ENCODE results near the gene TOP1.
A peak's percentile ranks its signal among the peaks of the same experiment; 100 is the strongest.
"Not testable (repeated sequence)": the region's sequence is repeated elsewhere in the genome, so short reads cannot be mapped to it uniquely, and the experiment has no call there.

TOP1 gene

DNA sequence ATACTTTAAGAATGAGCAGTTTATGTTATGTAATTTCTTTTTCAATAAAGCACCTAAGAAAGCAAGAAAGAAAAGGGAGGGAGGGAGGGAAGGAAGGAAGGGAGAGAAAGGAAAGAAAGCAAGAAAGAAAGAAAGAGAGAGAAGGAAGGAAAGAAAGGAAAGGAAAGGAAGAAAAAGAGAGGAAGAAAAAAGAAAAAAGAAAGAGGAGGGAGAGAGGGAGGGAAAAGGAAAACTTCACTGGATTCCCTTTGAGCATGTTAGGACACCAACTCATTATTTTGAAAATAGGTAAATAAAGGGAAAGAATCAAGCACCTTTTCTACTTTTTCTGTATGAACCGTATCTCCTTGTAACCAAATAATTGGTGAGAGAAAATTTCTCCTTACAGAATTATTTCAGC lies 32.3 kb upstream of the TOP1 start:
- Mint-ChIP-seq H3K4me1 (ENCODE audit: low read depth) (peaks cover 13% of the 10 kb centered on the region), H3K4me3 (no peak overlapping the region), H3K36me3 (ENCODE audit: low read depth) (peaks cover 4% of the 10 kb centered on the region), H3K9me3 (no peaks in the 10 kb centered on the region), H3K27ac (no peak overlapping the region), H3K27me3 (ENCODE audit: low read depth) (no peaks in the 10 kb centered on the region)

- no peak overlapping the region for H3K4me3 Mint-ChIP-seq
- H3K27me3 Mint-ChIP-seq (ENCODE audit: low read depth), result no peaks in the 10 kb centered on the region
- H3K9me3 Mint-ChIP-seq, result no peaks in the 10 kb centered on the region
- H3K27ac Mint-ChIP-seq, result no peak overlapping the region
- H3K36me3 Mint-ChIP-seq (ENCODE audit: low read depth), result peaks cover 1% of the 10 kb centered on the region
- H3K4me1 Mint-ChIP-seq (ENCODE audit: low read depth), result peaks cover 6% of the 10 kb centered on the region
Observed at GRCh38 chr20:40997116-40997515, 31.5 kb upstream of the TOP1 start.

GRCh38 chr20:40999841-41000240 lies 28.8 kb upstream of the TOP1 start:
- Mint-ChIP-seq H3K36me3 (ENCODE audit: low read depth) (peaks cover 4% of the 10 kb centered on the region), H3K27me3 (ENCODE audit: low read depth) (no peaks in the 10 kb centered on the region), H3K4me3 (no peak overlapping the region), H3K27ac (no peak overlapping the region), H3K9me3 (no peaks in the 10 kb centered on the region), H3K4me1 (ENCODE audit: low read depth) (peaks cover 19% of the 10 kb centered on the region)

- Mint-ChIP-seq H3K27me3 (ENCODE audit: low read depth) (no peaks in the 10 kb centered on the region), H3K4me3 (no peak overlapping the region), H3K9me3 (no peaks in the 10 kb centered on the region), H3K4me1 (ENCODE audit: low read depth) (peaks cover 25% of the 10 kb centered on the region), H3K27ac (no peak overlapping the region), H3K36me3 (ENCODE audit: low read depth) (peaks cover 4% of the 10 kb centered on the region)
Observed at GRCh38 chr20:41000628-41001027, 28.0 kb upstream of the TOP1 start.

DNA sequence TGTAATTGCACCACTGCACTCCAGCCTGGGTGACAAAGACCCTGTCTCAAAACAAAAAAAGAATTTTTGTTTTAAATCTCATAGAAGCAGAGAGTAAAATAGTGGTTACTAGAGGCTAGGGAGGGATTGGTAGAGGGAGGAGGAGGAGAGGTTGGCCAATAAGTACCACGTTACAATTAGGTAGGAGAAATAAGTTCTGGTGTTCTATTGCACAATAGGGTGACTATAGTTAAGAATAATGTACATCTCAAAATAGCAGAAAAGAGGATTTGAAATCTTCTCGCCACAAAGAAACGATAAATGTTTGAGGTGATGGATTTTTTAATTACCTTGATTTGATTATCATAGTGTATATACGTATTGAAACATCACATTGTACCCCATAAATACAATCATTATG lies 27.1 kb upstream of the TOP1 start:
- Mint-ChIP-seq H3K27me3 (ENCODE audit: low read depth) (no peaks in the 10 kb centered on the region), H3K27ac (no peak overlapping the region), H3K4me3 (no peak overlapping the region), H3K9me3 (no peaks in the 10 kb centered on the region), H3K36me3 (ENCODE audit: low read depth) (peaks cover 4% of the 10 kb centered on the region), H3K4me1 (ENCODE audit: low read depth) (peaks cover 30% of the 10 kb centered on the region)

GRCh38 chr20:41002842-41003142 lies 25.8 kb upstream of the TOP1 start:
- peaks cover 5% of the 10 kb centered on the region for H3K36me3 Mint-ChIP-seq (ENCODE audit: low read depth)
- H3K27ac Mint-ChIP-seq, result peak overlapping the region; percentile 96
- H3K9me3 Mint-ChIP-seq, result peaks cover 3% of the 10 kb centered on the region
- H3K4me3 Mint-ChIP-seq, result peak overlapping the region; percentile 68
- H3K27me3 Mint-ChIP-seq (ENCODE audit: low read depth), result no peaks in the 10 kb centered on the region
- peaks cover 35% of the 10 kb centered on the region for H3K4me1 Mint-ChIP-seq (ENCODE audit: low read depth)

- no peaks in the 10 kb centered on the region for H3K27me3 Mint-ChIP-seq (ENCODE audit: low read depth)
- peak overlapping the region; percentile 96 for H3K27ac Mint-ChIP-seq
- H3K9me3 Mint-ChIP-seq, result peaks cover 5% of the 10 kb centered on the region
- H3K36me3 Mint-ChIP-seq (ENCODE audit: low read depth), result peaks cover 9% of the 10 kb centered on the region
- H3K4me3 Mint-ChIP-seq, result peak overlapping the region; percentile 68
- H3K4me1 Mint-ChIP-seq (ENCODE audit: low read depth), result peaks cover 40% of the 10 kb centered on the region
Observed at GRCh38 chr20:41003143-41003935, 25.3 kb upstream of the TOP1 start.

- peak overlapping the region; percentile 11 for H3K4me3 Mint-ChIP-seq
- H3K36me3 Mint-ChIP-seq (ENCODE audit: low read depth); H3K9me3 Mint-ChIP-seq; H3K27me3 Mint-ChIP-seq (ENCODE audit: low read depth): not testable (repeated sequence)
- peaks cover 43% of the 10 kb centered on the region for H3K4me1 Mint-ChIP-seq (ENCODE audit: low read depth)
- H3K27ac Mint-ChIP-seq, result peak overlapping the region; percentile 96
Observed at GRCh38 chr20:41003936-41004294, 24.7 kb upstream of the TOP1 start.

GRCh38 chr20:41004531-41005360 lies 23.9 kb upstream of the TOP1 start:
- Mint-ChIP-seq H3K4me1 (ENCODE audit: low read depth) (peaks cover 46% of the 10 kb centered on the region), H3K27me3 (ENCODE audit: low read depth) (no peaks in the 10 kb centered on the region), H3K4me3 (no peak overlapping the region), H3K27ac (peak overlapping the region; percentile 96), H3K36me3 (ENCODE audit: low read depth) (peaks cover 9% of the 10 kb centered on the region), H3K9me3 (peaks cover 5% of the 10 kb centered on the region)

- peaks cover 8% of the 10 kb centered on the region for H3K36me3 Mint-ChIP-seq (ENCODE audit: low read depth)
- H3K27me3 Mint-ChIP-seq (ENCODE audit: low read depth), result no peaks in the 10 kb centered on the region
- H3K9me3 Mint-ChIP-seq, result peaks cover 5% of the 10 kb centered on the region
- H3K4me1 Mint-ChIP-seq (ENCODE audit: low read depth), result peaks cover 49% of the 10 kb centered on the region
- H3K4me3 Mint-ChIP-seq, result no peak overlapping the region
- H3K27ac Mint-ChIP-seq, result peak overlapping the region; percentile 34
Observed at GRCh38 chr20:41005361-41005729, 23.3 kb upstream of the TOP1 start.

DNA sequence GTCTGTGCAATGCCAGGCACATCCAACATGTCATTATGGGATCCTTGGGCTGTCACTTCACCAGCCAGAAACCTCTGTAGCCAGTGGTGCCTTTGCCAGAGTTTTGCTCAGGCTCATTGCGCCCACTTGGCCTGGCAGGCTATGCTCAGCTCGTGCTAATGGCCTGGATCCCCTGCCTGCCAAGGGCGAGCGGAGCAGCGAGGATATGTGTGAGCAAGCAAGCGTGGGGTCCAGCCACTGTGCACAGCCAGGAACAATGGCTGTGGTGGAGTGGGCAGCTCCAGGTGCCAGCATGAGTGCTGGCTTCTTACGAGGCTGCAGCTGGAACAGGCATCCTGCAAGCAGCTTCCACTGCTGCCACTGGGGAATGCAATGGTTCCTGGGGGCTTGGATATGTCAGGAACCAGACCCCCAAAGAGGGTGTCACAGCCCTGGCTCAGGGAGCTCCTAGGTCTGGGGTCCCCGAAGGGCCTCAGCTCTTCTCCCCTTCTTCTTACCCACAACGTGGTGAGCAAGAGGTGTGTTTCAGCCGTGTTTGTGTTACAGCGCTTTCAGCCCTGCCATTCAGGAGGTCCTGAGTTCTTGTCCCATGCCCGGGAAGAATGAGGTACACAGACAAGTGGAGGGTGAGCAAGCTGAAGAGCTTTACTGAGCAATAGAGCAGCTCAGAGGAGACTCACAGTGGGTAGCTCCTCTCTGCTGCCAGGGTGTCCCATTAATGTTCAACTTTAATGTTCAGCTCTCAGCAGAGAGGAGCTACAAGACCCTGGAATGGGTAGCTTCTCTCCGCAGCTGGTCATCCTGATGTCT lies 22.3 kb upstream of the TOP1 start:
- Mint-ChIP-seq H3K27me3 (ENCODE audit: low read depth) (no peaks in the 10 kb centered on the region), H3K36me3 (ENCODE audit: low read depth) (peaks cover 8% of the 10 kb centered on the region), H3K4me1 (ENCODE audit: low read depth) (peaks cover 49% of the 10 kb centered on the region), H3K9me3 (peaks cover 5% of the 10 kb centered on the region), H3K4me3 (no peak overlapping the region), H3K27ac (no peak overlapping the region)

- Mint-ChIP-seq H3K27me3 (ENCODE audit: low read depth) (no peaks in the 10 kb centered on the region), H3K27ac (no peak overlapping the region), H3K9me3 (peaks cover 5% of the 10 kb centered on the region), H3K4me1 (ENCODE audit: low read depth) (peaks cover 55% of the 10 kb centered on the region), H3K36me3 (ENCODE audit: low read depth) (peaks cover 8% of the 10 kb centered on the region), H3K4me3 (no peak overlapping the region)
Observed at GRCh38 chr20:41006936-41007474, 21.6 kb upstream of the TOP1 start.

- Mint-ChIP-seq H3K27ac (peak overlapping the region; percentile 80), H3K27me3 (ENCODE audit: low read depth) (no peaks in the 10 kb centered on the region), H3K4me1 (ENCODE audit: low read depth) (peaks cover 60% of the 10 kb centered on the region), H3K9me3 (peaks cover 5% of the 10 kb centered on the region), H3K4me3 (peak overlapping the region; percentile 62), H3K36me3 (ENCODE audit: low read depth) (peaks cover 8% of the 10 kb centered on the region)
Observed at GRCh38 chr20:41007481-41007880, 21.1 kb upstream of the TOP1 start.

- H3K9me3 Mint-ChIP-seq, result peaks cover 5% of the 10 kb centered on the region
- H3K36me3 Mint-ChIP-seq (ENCODE audit: low read depth), result peaks cover 5% of the 10 kb centered on the region
- H3K27me3 Mint-ChIP-seq (ENCODE audit: low read depth), result no peaks in the 10 kb centered on the region
- H3K4me3 Mint-ChIP-seq, result no peak overlapping the region
- peak overlapping the region; percentile 28 for H3K27ac Mint-ChIP-seq
- H3K4me1 Mint-ChIP-seq (ENCODE audit: low read depth), result peaks cover 51% of the 10 kb centered on the region
Observed at GRCh38 chr20:41009946-41010345, 18.7 kb upstream of the TOP1 start.
